Measurements from ENCODE around the gene HBG1. TPM values are rescaled to one million over a fixed set of nuclear protein-coding genes. Genes with fewer than 3 reads are reported as not detected.

HBG1 gene
- total and polyA plus RNA-seq, 2 of the 8 experiments (the other 6 are each of a cell fraction or from before 2014, with no cell fraction given): 0.26 TPM; not detected in 1

DNA sequence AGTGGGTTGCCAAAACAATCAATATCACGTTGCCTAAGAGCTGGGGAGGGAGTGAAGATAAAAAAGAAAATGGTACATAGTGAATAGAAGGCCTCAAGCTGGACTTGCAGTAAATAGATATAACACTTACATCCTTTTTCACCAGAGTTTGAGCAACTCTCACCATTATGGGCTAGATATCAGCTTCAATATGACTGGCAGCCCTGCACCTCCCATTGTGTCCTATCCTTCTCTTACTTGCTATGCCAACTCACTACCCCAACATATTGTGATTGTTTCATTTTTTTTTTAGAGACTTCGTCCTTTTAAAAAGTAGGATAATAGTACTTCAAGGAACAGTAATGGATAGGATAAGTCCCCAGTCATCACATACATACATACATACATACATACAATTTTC, 7.4 kb downstream of the HBG1 start:
- H3K36me3 ChIP-seq (ENCODE audit: control insufficient read depth in 2 of 4, insufficient read depth in 4 of 4, low read length in 3 of 4): no peaks in the 10 kb centered on the region
- H3K23ac ChIP-seq (ENCODE audit: insufficient read length): no peak overlapping the region
- H3K4me2 ChIP-seq (ENCODE audit: insufficient read depth in 1 of 2, low read depth in 2 of 2, low read length in 2 of 2): no peak overlapping the region
- no peak overlapping the region for H3K9ac ChIP-seq (replicated peaks in 1 of 4; ENCODE audit: extremely low read depth in 1 of 4, low read depth in 3 of 4, low read length in 3 of 4)
- DNase-seq (ENCODE audit: low read depth in 1 of 2, low spot score in 2 of 2) (no peak), FAIRE-seq (no peak)
- WGBS, 2 experiments (ENCODE audit: extremely low coverage in 1 of 2, insufficient coverage in 1 of 2, insufficient read length in 1 of 2, insufficient replicate concordance in 2 of 2, low coverage in 1 of 2, low lambda C conversion rate in 2 of 2, missing lambda C conversion rate in 1 of 2): 83% methylated on average over 2 of the region's 2 CpGs; no CpG with 5 or more reads in 1 of the 2 experiments
- no peak overlapping the region for H2BK5ac ChIP-seq (ENCODE audit: low read depth, low read length)
- ChIA-PET CTCF (ENCODE audit: partially characterized antibody) (interaction anchor here (1.4 to 1.8 kb wide), 2 partner anchors 56 to 139 kb away, joined by 3 to 4 read pairs; no protein-coding TSS in a partner anchor), POLR2A (ENCODE audit: partially characterized antibody) (no interaction called here)
- no peak overlapping the region for H3K56ac ChIP-seq (replicated peaks; ENCODE audit: insufficient read length, low read depth, low read length)
- no peak overlapping the region for H2BK120ac ChIP-seq (replicated peaks; ENCODE audit: low read depth, low read length)
- H3K27me3 ChIP-seq (replicated peaks in 1 of 4; ENCODE audit: control insufficient read depth in 3 of 4, extremely low read depth in 1 of 4, insufficient read depth in 3 of 4, low read length in 3 of 4): no peaks in the 10 kb centered on the region
- no peak overlapping the region for H2AFZ ChIP-seq (ENCODE audit: low read length)
- H2AK5ac ChIP-seq (ENCODE audit: low read depth, low read length): no peak overlapping the region
- H3K14ac ChIP-seq (ENCODE audit: insufficient read length): no peak overlapping the region
- H2BK12ac ChIP-seq (ENCODE audit: low read depth, low read length): no peak overlapping the region
- H3K79me1 ChIP-seq (ENCODE audit: low read depth, low read length): no peaks in the 10 kb centered on the region
- no peak overlapping the region for H3K27ac ChIP-seq (ENCODE audit: low read depth, low read length)
- H3K9me3 ChIP-seq (ENCODE audit: insufficient read depth in 2 of 2, low read depth in 1 of 2, low read length in 1 of 2): no peaks in the 10 kb centered on the region
- H3K18ac ChIP-seq (ENCODE audit: extremely low read depth, low read length): no peak overlapping the region
- no peak overlapping the region for H4K5ac ChIP-seq (ENCODE audit: insufficient read length, low read depth, low read length)
- no peaks in the 10 kb centered on the region for H3K79me2 ChIP-seq (ENCODE audit: control insufficient read depth in 1 of 2, insufficient read depth in 2 of 2, low read length in 2 of 2)
- H3K23me2 ChIP-seq (ENCODE audit: low read depth, low read length): no peaks in the 10 kb centered on the region; the same call in 1 of the 2 replicates
- no peaks in the 10 kb centered on the region for H3K4me1 ChIP-seq (replicated peaks in 1 of 4; ENCODE audit: control insufficient read depth in 3 of 4, insufficient read depth in 4 of 4, low read length in 3 of 4)
- no peak overlapping the region for H2BK20ac ChIP-seq (ENCODE audit: low read length)
- no peak overlapping the region for H2BK15ac ChIP-seq (ENCODE audit: low read length)
- no peak overlapping the region for H3K4ac ChIP-seq (replicated peaks; ENCODE audit: insufficient read length, low read depth, low read length)
- no peak for TF ChIP-seq TAF1 (IDR thresholded peaks at IDR 0.05; ENCODE audit: low read depth, low read length)
- TF ChIP-seq CTBP2 (IDR thresholded peaks at IDR 0.05; ENCODE audit: borderline replicate concordance, insufficient read depth, insufficient read length, low read length): no peak
- TF ChIP-seq CBX8 (IDR thresholded peaks at IDR 0.05; ENCODE audit: borderline replicate concordance, low read depth, low read length): no peak
- no peak for TF ChIP-seq SIX5 (IDR thresholded peaks at IDR 0.05; ENCODE audit: low read depth, low read length)
- no peak overlapping the region for H4K91ac ChIP-seq (replicated peaks; ENCODE audit: insufficient read length, low read length)
- no peak overlapping the region for H4K8ac ChIP-seq (ENCODE audit: extremely low read depth, insufficient read depth, low read length)
- H4K20me1 ChIP-seq (replicated peaks in 1 of 2; ENCODE audit: control insufficient read depth in 1 of 2, insufficient read depth in 2 of 2, low read length in 2 of 2): no peaks in the 10 kb centered on the region
- no peak overlapping the region for H3K4me3 ChIP-seq (ENCODE audit: extremely low read depth in 1 of 4, insufficient read depth in 2 of 4, low read depth in 3 of 4, low read length in 4 of 4)

Data from H1 (cell line).